ENCODE results near the gene ZFP91. TPM values are rescaled to one million over a fixed set of nuclear protein-coding genes. Genes with fewer than 3 reads are reported as not detected.

Gene ZFP91
- polyA plus RNA-seq, 1 donor from 2014 or later, result 32.7 TPM

GRCh38 chr11:58608331-58608730, 29.5 kb downstream of the ZFP91 start:
- Histone ChIP-seq H3F3A (ENCODE audit: insufficient read depth, low read length, poor library complexity, severe bottlenecking) (no peaks in the 10 kb centered on the region), H4K20me1 (ENCODE audit: insufficient read depth) (no peaks in the 10 kb centered on the region), H3K79me2 (replicated peaks; ENCODE audit: insufficient read depth, low read length) (peaks cover 48% of the 10 kb centered on the region)

GRCh38 chr11:58609723-58610122, 30.9 kb downstream of the ZFP91 start:
- Histone ChIP-seq H3K9me3 (ENCODE audit: low read length) (no peaks in the 10 kb centered on the region), H3K4me2 (ENCODE audit: low read length) (no peak overlapping the region), H3K9me2 (ENCODE audit: insufficient read depth, low read length) (no peaks in the 10 kb centered on the region), H3K36me3 (ENCODE audit: insufficient read depth, low read length) (peaks cover 11% of the 10 kb centered on the region), H4K20me1 (ENCODE audit: insufficient read depth) (no peaks in the 10 kb centered on the region), H2AFZ (ENCODE audit: low read depth, low read length) (no peak overlapping the region), H3F3A (ENCODE audit: insufficient read depth, low read length, poor library complexity, severe bottlenecking) (no peaks in the 10 kb centered on the region), H3K9ac (ENCODE audit: low read length) (no peak overlapping the region), H3K4me3 (ENCODE audit: low read length) (no peak overlapping the region), H3K79me2 (replicated peaks; ENCODE audit: insufficient read depth, low read length) (peaks cover 35% of the 10 kb centered on the region), H3K27me3 (ENCODE audit: insufficient read depth, low read depth, low read length) (no peaks in the 10 kb centered on the region), H3K27ac (ENCODE audit: low read length) (no peak overlapping the region)
- TF ChIP-seq REST (IDR thresholded peaks at IDR 0.05; ENCODE audit: borderline replicate concordance) (no peak), EZH2 (IDR thresholded peaks at IDR 0.05; ENCODE audit: borderline replicate concordance, insufficient read depth, low read length, poor library complexity, severe bottlenecking) (no peak), EP300 (conservative IDR thresholded peaks at IDR 0.05; ENCODE audit: poor library complexity, severe bottlenecking) (no peak), TAF1 (IDR thresholded peaks at IDR 0.05; ENCODE audit: low read depth) (no peak), SMC3 (conservative IDR thresholded peaks at IDR 0.05; ENCODE audit: poor library complexity) (no peak), POLR2AphosphoS5 (IDR thresholded peaks at IDR 0.05) (no peak), MXI1 (conservative IDR thresholded peaks at IDR 0.05; ENCODE audit: poor library complexity, severe bottlenecking) (no peak), RAD21 (conservative IDR thresholded peaks at IDR 0.05) (no peak)

More at GRCh38 chr11:58608331-58608730, 29.5 kb downstream of the ZFP91 start:
- Histone ChIP-seq H3K9ac (ENCODE audit: low read length) (no peak overlapping the region), H3K27ac (ENCODE audit: low read length) (no peak overlapping the region), H2AFZ (ENCODE audit: low read depth, low read length) (no peak overlapping the region), H3K27me3 (ENCODE audit: insufficient read depth, low read depth, low read length) (no peaks in the 10 kb centered on the region), H3K4me3 (ENCODE audit: low read length) (no peak overlapping the region), H3K36me3 (ENCODE audit: insufficient read depth, low read length) (peaks cover 8% of the 10 kb centered on the region), H3K4me2 (ENCODE audit: low read length) (no peak overlapping the region), H3K9me3 (ENCODE audit: low read length) (no peaks in the 10 kb centered on the region), H3K9me2 (ENCODE audit: insufficient read depth, low read length) (no peaks in the 10 kb centered on the region)
- TF ChIP-seq EP300 (conservative IDR thresholded peaks at IDR 0.05; ENCODE audit: poor library complexity, severe bottlenecking) (no peak), RAD21 (conservative IDR thresholded peaks at IDR 0.05) (no peak), CTCF (IDR thresholded peaks at IDR 0.05; ENCODE audit: poor library complexity, severe bottlenecking) (no peak), TAF1 (IDR thresholded peaks at IDR 0.05; ENCODE audit: low read depth) (no peak), REST (IDR thresholded peaks at IDR 0.05; ENCODE audit: borderline replicate concordance) (no peak), SMC3 (conservative IDR thresholded peaks at IDR 0.05; ENCODE audit: poor library complexity) (no peak), POLR2AphosphoS5 (IDR thresholded peaks at IDR 0.05) (no peak)

Data from neural cell (in vitro differentiated cells).